ENCODE measurements around the gene DEAF1.

DNA sequence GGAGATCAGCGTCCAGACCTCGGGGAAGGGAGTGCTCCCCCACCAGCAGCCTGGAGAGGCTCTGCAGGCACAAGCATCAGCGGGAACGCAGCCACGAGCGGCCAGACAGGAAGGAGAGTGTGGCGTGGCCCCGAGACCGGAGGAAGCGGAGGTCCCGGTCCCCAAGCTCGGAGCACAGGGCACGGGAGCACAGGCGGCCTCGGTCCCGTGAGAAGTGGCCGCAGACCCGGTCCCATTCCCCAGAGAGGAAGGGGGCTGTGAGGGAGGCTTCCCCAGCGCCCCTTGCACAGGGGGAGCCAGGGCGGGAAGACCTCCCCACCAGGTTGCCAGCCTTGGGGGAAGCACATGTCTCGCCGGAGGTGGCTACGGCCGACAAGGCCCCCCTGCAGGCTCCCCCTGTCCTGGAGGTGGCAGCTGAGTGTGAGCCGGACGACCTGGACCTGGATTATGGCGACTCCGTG lies 86.2 kb downstream of the DEAF1 start:
- TF ChIP-seq POLR2A (IDR thresholded peaks at IDR 0.05; ENCODE audit: low read length) (no peak), GATA1 (IDR thresholded peaks at IDR 0.05; ENCODE audit: low read depth, low read length) (no peak)
